WERI-Rb-1 (cell line): ENCODE measurements around the gene HSBP1.

Source experiments
- DNase-seq: peaks from one replicate; pipeline ENCODE4 v3.0.0-alpha.2; 2020
- H3K27ac ChIP-seq: fragments of 250-450 bp; sonication (Bioruptor Pico); 2 replicates; pipeline ENCODE4 v1.5.1; 2020; ENCODE audit warnings: mild to moderate bottlenecking, moderate library complexity
- H3K27me3 ChIP-seq: fragments of 250-450 bp; sonication (Bioruptor Pico); 2 replicates; pipeline ENCODE4 v1.5.1; 2021; ENCODE audit warnings: mild to moderate bottlenecking, low read depth, moderate library complexity; ENCODE audit not compliant: insufficient read depth, severe bottlenecking
- H3K36me3 ChIP-seq: fragments of 250-450 bp; sonication (Bioruptor Pico); 2 replicates; pipeline ENCODE4 v1.5.1; 2020; ENCODE audit warnings: mild to moderate bottlenecking, moderate library complexity
- H3K4me3 ChIP-seq: 2 replicates; pipeline ENCODE4 v1.5.1; 2011; ENCODE audit warnings: low read depth, mild to moderate bottlenecking, control low read depth, low read length
- H3K9me3 ChIP-seq: fragments of 250-450 bp; sonication (Bioruptor Pico); 2 replicates; pipeline ENCODE4 v1.5.1; 2021; ENCODE audit warnings: mild to moderate bottlenecking, moderate library complexity; ENCODE audit not compliant: severe bottlenecking
- TF ChIP-seq, protein P1 (sequence below): IDR thresholded peaks from 2 replicates; pipeline ENCODE4 v1.5.1; 2011; ENCODE audit warnings: low read depth, mild to moderate bottlenecking, control low read depth, inconsistent platforms, low read length

Gene HSBP1

DNA sequence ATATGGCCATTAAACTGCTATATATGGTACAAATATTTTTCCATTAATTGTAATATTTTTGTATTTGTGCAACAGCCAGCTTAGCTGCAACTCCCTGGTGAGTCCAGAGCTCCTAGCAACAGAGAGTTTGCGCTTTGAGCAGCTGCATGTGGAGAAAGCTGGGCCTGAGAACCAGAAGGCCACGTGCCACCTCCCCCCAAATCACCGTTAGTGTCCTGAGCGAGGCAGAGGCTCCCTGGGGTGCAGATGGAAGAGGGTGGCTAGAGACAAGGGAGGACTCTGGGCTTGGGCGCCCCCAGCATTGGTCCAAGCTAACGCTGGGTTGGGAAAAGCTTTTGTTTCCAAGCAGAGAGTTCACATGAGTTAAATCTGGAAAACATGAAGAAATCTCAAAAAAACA lies 41.6 kb downstream of the HSBP1 start:
- H3K36me3 ChIP-seq: no peaks in the 10 kb centered on the region
- H3K27ac ChIP-seq: no peak overlapping the region
- H3K27me3 ChIP-seq: no peaks in the 10 kb centered on the region
- no peak overlapping the region for H3K4me3 ChIP-seq
- H3K9me3 ChIP-seq: no peaks in the 10 kb centered on the region
- TF ChIP-seq, protein P1, sequence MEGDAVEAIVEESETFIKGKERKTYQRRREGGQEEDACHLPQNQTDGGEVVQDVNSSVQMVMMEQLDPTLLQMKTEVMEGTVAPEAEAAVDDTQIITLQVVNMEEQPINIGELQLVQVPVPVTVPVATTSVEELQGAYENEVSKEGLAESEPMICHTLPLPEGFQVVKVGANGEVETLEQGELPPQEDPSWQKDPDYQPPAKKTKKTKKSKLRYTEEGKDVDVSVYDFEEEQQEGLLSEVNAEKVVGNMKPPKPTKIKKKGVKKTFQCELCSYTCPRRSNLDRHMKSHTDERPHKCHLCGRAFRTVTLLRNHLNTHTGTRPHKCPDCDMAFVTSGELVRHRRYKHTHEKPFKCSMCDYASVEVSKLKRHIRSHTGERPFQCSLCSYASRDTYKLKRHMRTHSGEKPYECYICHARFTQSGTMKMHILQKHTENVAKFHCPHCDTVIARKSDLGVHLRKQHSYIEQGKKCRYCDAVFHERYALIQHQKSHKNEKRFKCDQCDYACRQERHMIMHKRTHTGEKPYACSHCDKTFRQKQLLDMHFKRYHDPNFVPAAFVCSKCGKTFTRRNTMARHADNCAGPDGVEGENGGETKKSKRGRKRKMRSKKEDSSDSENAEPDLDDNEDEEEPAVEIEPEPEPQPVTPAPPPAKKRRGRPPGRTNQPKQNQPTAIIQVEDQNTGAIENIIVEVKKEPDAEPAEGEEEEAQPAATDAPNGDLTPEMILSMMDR: no peak
- no peak for DNase-seq

DNA sequence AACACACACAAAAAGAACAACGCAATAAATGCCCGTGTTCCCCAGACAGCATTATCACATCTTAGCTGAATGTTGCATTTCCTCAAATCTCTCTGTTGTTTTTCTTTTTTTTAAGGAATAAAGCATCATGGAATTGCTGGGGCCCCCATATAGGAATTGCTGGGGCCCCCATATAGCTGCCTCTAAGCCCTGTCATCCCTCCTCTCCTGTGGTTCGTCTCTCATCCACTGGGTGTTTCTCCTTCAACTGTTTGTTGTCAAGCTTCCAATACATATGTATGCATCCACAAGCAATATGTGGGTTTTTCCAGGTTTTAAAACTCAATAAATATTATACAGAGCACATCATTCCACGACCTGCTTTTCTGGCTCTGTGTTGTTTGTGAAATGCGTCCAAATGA lies 43.2 kb downstream of the HSBP1 start:
- no peak overlapping the region for H3K4me3 ChIP-seq
- no peak overlapping the region for H3K27ac ChIP-seq
- TF ChIP-seq, protein P1: no peak

DNA sequence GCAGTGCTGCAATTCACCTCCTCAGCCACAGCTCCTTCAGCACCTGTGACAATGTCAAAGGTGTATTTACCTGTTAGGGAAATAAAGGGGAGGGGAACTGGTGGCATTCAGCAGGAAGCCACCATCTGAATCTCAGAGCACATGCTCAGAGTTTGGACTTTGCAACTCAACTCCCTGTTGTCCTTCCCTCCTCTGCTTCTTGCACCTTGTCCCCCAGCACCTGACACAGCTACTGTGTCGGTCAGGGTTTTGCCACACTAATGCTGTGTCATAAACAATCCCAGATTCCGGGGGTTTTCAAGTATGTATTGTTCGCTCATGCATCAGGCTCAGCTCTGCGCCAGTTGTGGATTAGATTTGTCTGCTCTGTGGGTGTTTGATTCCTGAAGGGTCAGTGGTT lies 43.7 kb downstream of the HSBP1 start:
- TF ChIP-seq, protein P1: no peak
- Histone ChIP-seq H3K27me3 (no peaks in the 10 kb centered on the region), H3K4me3 (no peak overlapping the region), H3K27ac (no peak overlapping the region), H3K36me3 (no peaks in the 10 kb centered on the region), H3K9me3 (no peaks in the 10 kb centered on the region)
- no peak for DNase-seq

More for the DNA sequence above, 43.2 kb downstream of the HSBP1 start:
- H3K36me3 ChIP-seq: no peaks in the 10 kb centered on the region
- no peak for DNase-seq
- no peaks in the 10 kb centered on the region for H3K27me3 ChIP-seq
- H3K9me3 ChIP-seq: no peaks in the 10 kb centered on the region

DNA sequence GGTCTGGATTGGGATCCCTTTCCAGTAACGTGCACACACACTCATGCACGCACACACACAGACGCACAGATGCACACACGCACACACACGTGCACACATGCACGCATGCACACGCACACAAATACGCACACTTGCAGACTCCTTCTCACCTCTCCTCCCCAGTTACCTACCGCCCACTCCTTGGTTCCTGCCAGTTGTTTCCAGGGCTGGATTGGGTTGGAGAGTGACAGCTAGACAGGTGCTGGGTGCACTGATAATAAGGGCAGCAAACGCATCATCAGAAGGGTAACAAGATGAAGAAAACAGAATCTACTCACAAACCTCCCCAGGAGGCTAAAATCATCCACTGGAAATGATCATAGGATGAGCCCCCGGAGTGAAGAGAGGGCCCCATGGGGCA lies 45.0 kb downstream of the HSBP1 start:
- TF ChIP-seq, protein P1: no peak
- no peaks in the 10 kb centered on the region for H3K27me3 ChIP-seq

DNA sequence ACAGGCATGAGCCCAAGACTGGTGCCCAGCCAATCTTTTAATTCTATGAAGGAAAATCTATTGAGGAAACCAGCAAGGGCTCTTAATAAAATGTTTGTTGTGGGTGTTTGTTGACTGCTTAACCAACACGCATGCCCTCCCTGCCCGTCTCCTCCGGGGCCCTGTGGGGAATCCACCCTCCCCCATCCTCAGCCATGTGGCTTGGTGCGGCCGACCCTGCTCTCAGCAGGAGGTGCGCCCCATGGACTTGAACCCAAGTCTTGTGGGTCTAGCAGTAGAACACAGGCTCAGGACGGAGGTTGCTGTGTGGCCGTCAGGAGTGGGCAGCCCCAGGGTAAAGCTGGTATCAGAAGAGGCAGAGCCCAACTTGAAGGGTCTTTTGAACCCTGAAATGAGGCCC lies 46.1 kb downstream of the HSBP1 start:
- Histone ChIP-seq H3K27ac (no peak overlapping the region), H3K9me3 (no peaks in the 10 kb centered on the region), H3K4me3 (no peak overlapping the region), H3K27me3 (no peaks in the 10 kb centered on the region), H3K36me3 (no peaks in the 10 kb centered on the region)
- TF ChIP-seq, protein P1: no peak
- no peak for DNase-seq

More for the DNA sequence above, 45.0 kb downstream of the HSBP1 start:
- H3K27ac ChIP-seq: no peak overlapping the region
- no peaks in the 10 kb centered on the region for H3K9me3 ChIP-seq
- no peak overlapping the region for H3K4me3 ChIP-seq
- no peaks in the 10 kb centered on the region for H3K36me3 ChIP-seq
- no peak for DNase-seq

DNA sequence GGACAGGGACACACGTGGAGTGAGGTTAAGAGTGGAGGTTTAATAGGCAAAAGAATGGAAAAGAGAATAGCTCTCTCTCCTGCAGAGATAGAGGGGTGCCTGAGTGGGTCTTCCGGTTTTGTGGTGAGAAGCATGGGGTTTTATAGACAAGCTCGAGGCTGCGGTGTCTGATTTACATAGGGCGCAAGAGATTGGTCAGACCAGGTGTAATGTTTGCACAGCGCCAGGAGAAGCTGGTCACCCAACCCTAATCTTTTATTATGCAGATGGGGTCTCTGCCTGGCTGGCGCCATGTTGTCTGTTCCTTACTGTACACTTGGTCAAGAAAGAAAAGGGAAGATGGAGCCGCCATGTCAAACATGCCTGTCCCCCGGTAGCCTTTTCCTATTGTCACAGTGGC lies 46.6 kb downstream of the HSBP1 start:
- DNase-seq: no peak
- Histone ChIP-seq H3K4me3 (no peak overlapping the region), H3K27me3 (no peaks in the 10 kb centered on the region), H3K9me3 (no peaks in the 10 kb centered on the region), H3K36me3 (no peaks in the 10 kb centered on the region), H3K27ac (no peak overlapping the region)
- TF ChIP-seq, protein P1: no peak
